ENCODE data around the gene SGK1. TPM values are rescaled to one million over a fixed set of nuclear protein-coding genes. Genes with fewer than 3 reads are reported as not detected.
A peak's percentile ranks its signal among the peaks of the same experiment; 100 is the strongest.
"Not testable (repeated sequence)": the region's sequence is repeated elsewhere in the genome, so short reads cannot be mapped to it uniquely, and the experiment has no call there.

Gene SGK1
- total RNA-seq, 2 donors from 2014 or later = 67.3 to 97.5 TPM

DNA sequence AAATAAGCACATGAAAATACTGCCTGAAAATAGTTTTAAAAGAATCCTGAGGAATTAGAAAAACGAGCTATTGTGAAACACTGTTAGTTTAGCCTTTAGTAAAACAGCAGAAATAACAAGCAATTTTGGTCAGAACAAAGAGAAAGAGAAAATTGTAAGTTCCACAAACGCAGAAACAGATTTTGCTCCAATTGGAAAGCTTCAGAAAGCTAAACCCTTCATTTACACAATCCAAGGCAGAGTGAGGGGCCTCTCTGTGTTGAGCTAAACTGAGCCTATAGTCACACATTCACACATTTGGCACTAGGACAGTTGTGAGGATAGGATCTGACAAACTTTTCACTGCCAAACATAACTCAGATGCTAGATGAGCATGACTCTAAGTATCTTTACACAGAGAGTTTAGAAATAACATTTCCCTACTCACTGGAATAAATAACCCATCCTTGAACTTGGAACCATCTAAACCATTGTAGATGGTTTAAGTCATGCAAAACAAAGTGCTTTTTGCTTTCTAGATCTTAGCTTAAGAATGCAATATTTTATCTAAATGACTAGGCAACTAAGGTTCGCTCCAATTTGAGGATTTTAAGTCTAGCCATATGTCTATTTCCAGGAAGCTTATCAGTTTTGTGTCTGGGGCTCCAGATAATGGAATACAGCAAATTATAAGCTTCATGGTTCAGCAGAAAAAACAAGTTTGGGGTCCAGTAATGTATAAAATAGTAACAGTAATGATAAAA lies 122.6 kb downstream of the SGK1 start:
- H3K27ac ChIP-seq = peak overlapping the region in 1 of 2 donors; percentile 59
- TF ChIP-seq, protein P1, sequence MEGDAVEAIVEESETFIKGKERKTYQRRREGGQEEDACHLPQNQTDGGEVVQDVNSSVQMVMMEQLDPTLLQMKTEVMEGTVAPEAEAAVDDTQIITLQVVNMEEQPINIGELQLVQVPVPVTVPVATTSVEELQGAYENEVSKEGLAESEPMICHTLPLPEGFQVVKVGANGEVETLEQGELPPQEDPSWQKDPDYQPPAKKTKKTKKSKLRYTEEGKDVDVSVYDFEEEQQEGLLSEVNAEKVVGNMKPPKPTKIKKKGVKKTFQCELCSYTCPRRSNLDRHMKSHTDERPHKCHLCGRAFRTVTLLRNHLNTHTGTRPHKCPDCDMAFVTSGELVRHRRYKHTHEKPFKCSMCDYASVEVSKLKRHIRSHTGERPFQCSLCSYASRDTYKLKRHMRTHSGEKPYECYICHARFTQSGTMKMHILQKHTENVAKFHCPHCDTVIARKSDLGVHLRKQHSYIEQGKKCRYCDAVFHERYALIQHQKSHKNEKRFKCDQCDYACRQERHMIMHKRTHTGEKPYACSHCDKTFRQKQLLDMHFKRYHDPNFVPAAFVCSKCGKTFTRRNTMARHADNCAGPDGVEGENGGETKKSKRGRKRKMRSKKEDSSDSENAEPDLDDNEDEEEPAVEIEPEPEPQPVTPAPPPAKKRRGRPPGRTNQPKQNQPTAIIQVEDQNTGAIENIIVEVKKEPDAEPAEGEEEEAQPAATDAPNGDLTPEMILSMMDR (IDR thresholded peaks at IDR 0.05) = no peak
- ATAC-seq (ENCODE audit: insufficient number of reproducible peaks, low FRiP score, low read depth) = no peak
- peaks cover 11 to 18% of the 10 kb centered on the region in 2 donors for H3K4me1 ChIP-seq (ENCODE audit: control insufficient read depth in 1 of 2, low read depth in 2 of 2)
- no peaks in the 10 kb centered on the region for H3K36me3 ChIP-seq
- H3K27me3 ChIP-seq (replicated peaks; ENCODE audit: insufficient read depth) = no peaks in the 10 kb centered on the region
- H3K9me3 ChIP-seq = no peaks in the 10 kb centered on the region
- no peak for DNase-seq (ENCODE audit: low spot score)
- H3K4me3 ChIP-seq = peak overlapping the region; percentile 12

DNA sequence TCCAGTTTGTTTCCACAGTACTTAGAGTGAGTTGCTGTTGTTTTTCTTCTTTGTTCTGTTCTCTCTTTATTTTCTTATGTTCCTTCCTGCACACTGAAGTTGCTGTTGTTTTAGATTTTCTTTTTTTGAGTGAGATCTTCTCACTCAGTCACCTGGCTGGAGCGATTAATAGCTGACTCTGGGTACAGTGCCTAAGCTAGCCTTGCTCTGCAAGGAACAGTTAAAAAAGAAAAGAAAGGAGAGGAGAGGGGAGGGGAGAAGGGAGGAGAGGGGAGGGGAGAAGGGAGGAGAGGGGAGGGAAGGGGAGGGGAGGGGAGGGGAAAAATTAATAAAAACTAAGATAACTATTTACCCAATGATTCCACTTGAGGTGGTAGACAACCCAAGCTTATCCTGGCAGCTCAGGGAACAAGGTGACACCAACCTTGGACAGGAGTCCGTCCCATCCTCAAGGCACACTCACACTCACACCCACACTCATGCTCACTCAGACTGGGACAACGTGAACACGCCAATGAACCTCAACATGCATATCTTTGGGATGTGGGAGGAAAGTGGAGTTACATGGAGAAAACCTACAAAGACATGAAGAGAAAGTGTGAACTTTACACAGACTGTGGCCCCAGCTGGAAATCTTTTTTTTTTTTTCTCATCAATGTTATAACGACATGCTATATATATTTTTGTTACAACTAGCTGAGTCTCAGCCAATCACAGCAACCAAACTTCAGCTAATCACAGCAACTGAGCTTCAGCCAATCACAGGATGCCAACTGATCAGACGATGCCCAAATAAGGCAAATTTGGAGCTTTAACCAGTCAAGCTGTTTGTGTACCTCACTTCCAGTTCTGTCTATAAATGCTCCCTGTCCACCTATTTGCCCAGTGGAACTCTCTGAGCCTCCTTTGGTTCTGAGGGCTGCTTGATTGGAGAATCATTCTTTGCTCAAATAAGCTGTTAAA lies 124.1 kb downstream of the SGK1 start:
- Histone ChIP-seq H3K9me3 (no peaks in the 10 kb centered on the region), H3K4me1 (ENCODE audit: control insufficient read depth in 1 of 2, low read depth in 2 of 2) (peaks cover 11 to 18% of the 10 kb centered on the region in 2 donors), H3K27ac (no peak overlapping the region), H3K27me3 (replicated peaks; ENCODE audit: insufficient read depth) (no peaks in the 10 kb centered on the region), H3K4me3 (no peak overlapping the region), H3K36me3 (no peaks in the 10 kb centered on the region)
- TF ChIP-seq, protein P1 (IDR thresholded peaks at IDR 0.05) = no peak
- ATAC-seq (ENCODE audit: insufficient number of reproducible peaks, low FRiP score, low read depth) = no peak
- DNase-seq (ENCODE audit: low spot score) = no peak

DNA sequence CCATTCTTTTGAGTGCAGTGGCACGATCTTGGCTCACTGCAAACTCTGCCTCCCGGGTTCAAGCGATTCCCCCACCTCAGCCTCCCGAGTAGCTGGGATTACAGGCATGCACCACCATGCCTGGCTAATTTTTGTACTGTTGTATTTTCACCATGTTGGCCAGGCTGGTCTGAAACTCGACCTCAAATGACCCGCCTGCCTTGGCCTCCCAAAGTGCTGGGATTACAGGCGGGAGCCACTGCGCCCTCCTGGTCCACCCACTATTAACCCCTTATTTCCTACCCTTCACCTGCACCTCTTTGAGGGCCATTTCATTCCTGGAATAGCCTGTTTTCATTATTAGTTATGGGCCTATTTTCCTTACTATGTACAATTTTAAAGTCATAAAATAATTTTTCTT lies 125.3 kb downstream of the SGK1 start:
- H3K4me3 ChIP-seq; DNase-seq (ENCODE audit: low spot score); H3K27me3 ChIP-seq (replicated peaks; ENCODE audit: insufficient read depth); H3K27ac ChIP-seq; H3K36me3 ChIP-seq; ATAC-seq (ENCODE audit: insufficient number of reproducible peaks, low FRiP score, low read depth); H3K9me3 ChIP-seq: not testable (repeated sequence)
- peaks cover 11 to 18% of the 10 kb centered on the region in 2 donors for H3K4me1 ChIP-seq (ENCODE audit: control insufficient read depth in 1 of 2, low read depth in 2 of 2)

DNA sequence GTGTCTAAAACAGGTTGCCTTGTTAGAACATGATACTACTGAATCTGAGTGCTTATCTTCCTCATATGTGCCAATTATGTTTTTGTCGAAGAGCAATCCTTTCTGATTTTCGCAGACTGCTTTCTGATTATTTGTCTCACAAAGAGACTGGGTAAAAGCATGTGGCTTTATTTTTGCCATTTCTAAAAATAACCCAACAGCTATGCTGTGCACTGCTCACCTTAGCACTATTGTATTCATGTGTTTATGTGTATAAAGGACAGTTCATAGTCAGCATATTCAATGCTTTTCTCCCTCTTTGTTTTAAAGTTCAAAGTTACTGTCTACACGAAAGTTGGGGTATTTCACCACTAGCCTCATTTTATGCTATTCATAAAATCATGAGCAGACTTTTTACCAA lies 127.0 kb downstream of the SGK1 start:
- TF ChIP-seq, protein P1 (IDR thresholded peaks at IDR 0.05) = no peak
- Histone ChIP-seq H3K9me3 (no peaks in the 10 kb centered on the region), H3K36me3 (no peaks in the 10 kb centered on the region), H3K27ac (no peak overlapping the region), H3K4me1 (ENCODE audit: control insufficient read depth in 1 of 2, low read depth in 2 of 2) (peaks cover 11 to 18% of the 10 kb centered on the region in 2 donors), H3K4me3 (no peak overlapping the region), H3K27me3 (replicated peaks; ENCODE audit: insufficient read depth) (no peaks in the 10 kb centered on the region)
- no peak for ATAC-seq (ENCODE audit: insufficient number of reproducible peaks, low FRiP score, low read depth)
- DNase-seq (ENCODE audit: low spot score) = no peak

DNA sequence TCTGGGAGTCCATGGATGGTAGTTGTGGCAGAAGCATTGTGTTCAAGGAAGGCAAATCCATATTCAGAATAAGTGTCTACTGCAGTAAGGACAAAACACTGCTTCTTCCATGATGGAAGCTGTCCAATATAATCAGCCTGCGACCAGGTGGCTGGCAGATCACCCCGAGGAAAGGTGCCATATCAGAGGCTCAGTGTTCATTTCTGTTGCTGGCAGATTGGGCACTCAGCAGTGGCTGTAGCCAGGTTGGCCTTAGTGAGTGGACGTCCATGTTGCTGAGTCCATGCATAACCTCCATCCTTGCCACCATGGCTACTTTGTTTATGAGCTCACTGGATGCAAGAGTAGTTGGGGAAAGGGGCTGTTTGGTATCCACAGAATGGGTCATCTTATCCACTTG lies 130.2 kb downstream of the SGK1 start:
- H3K4me3 ChIP-seq = no peak overlapping the region
- no peaks in the 10 kb centered on the region for H3K36me3 ChIP-seq
- no peak overlapping the region for H3K27ac ChIP-seq
- no peaks in the 10 kb centered on the region for H3K4me1 ChIP-seq (ENCODE audit: control insufficient read depth in 1 of 2, low read depth in 2 of 2)
- ATAC-seq (ENCODE audit: insufficient number of reproducible peaks, low FRiP score, low read depth) (no peak), DNase-seq (ENCODE audit: low spot score) (no peak)
- no peaks in the 10 kb centered on the region for H3K27me3 ChIP-seq (replicated peaks; ENCODE audit: insufficient read depth)
- no peaks in the 10 kb centered on the region for H3K9me3 ChIP-seq
- TF ChIP-seq, protein P1 (IDR thresholded peaks at IDR 0.05) = no peak

Data from thoracic aorta (tissue), 2 donors.